Spleen (tissue), 11 donors: ENCODE measurements around the gene BTG3. TPM values are rescaled to one million over a fixed set of nuclear protein-coding genes. Genes with fewer than 3 reads are reported as not detected.

Experiments
- DNase-seq: peaks from one replicate; pipeline ENCODE4 v3.0.0-alpha.2; 2020
- H3K27ac ChIP-seq, 8 donors: fragments of 200-600 bp; sonication (generic) in 7 of 8; 1 replicate in 4 of 8; 2 replicates in 4 of 8; pipeline versions ENCODE4 v1.5.0 to v1.8.0; 2016 to 2021; ENCODE audit warnings: inconsistent platforms in 4 of 8, mild to moderate bottlenecking in 4 of 8, moderate library complexity in 1 of 8
- H3K27me3 ChIP-seq, 7 donors: fragments of 200-600 bp; sonication (generic) in 6 of 7; replicated peaks in 1 of 7; 1 replicate in 4 of 7; 2 replicates in 3 of 7; pipeline versions ENCODE4 v1.5.0 to v1.8.0; 2016 to 2021; ENCODE audit warnings: inconsistent platforms in 3 of 7, mild to moderate bottlenecking in 1 of 7
- H3K36me3 ChIP-seq, 6 donors: fragments of 200-600 bp; sonication (generic) in 5 of 6; 1 replicate in 4 of 6; 2 replicates in 2 of 6; pipeline versions ENCODE4 v1.5.0 to v1.8.0; 2016 to 2021; ENCODE audit warnings: inconsistent platforms in 2 of 6
- H3K4me1 ChIP-seq, 6 donors: fragments of 200-600 bp; sonication (generic) in 5 of 6; 1 replicate in 3 of 6; 2 replicates in 3 of 6; pipeline versions ENCODE4 v1.5.0 to v1.8.0; 2016 to 2021; ENCODE audit warnings: inconsistent platforms in 3 of 6
- H3K4me3 ChIP-seq, 8 donors: fragments of 200-600 bp; sonication (generic) in 7 of 8; 1 replicate in 4 of 8; 2 replicates in 4 of 8; pipeline versions ENCODE4 v1.5.0 to v1.8.0; 2016 to 2021; ENCODE audit warnings: inconsistent platforms in 4 of 8, mild to moderate bottlenecking in 4 of 8, moderate library complexity in 2 of 8
- H3K9me3 ChIP-seq, 8 donors: fragments of 200-600 bp; sonication (generic) in 7 of 8; 1 replicate in 4 of 8; 2 replicates in 4 of 8; pipeline versions ENCODE4 v1.5.0 to v1.8.0; 2016 to 2021; ENCODE audit warnings: inconsistent platforms in 4 of 8
- CTCF ChIP-seq, 11 experiments: fragments of 200-600 bp in 7 of 11; fragments of 450-650 bp in 4 of 11; sonication (generic) in 4 of 11; IDR thresholded peaks in 8 of 11; conservative IDR thresholded peaks in 3 of 11; 1 replicate in 7 of 11; 2 replicates in 4 of 11; pipeline versions ENCODE4 v1.4.0 to v1.8.0; 2016 to 2021; ENCODE audit warnings: antibody characterized with exemption in 11 of 11, inconsistent platforms in 4 of 11, mild to moderate bottlenecking in 1 of 11
- POLR2A ChIP-seq, 3 donors: fragments of 450-650 bp; IDR thresholded peaks; one replicate each; pipeline ENCODE4 v1.5.1; 2017; ENCODE audit warnings: antibody characterized with exemption in 3 of 3, mild to moderate bottlenecking in 1 of 3
- POLR2AphosphoS5 ChIP-seq, 3 donors: sonication (generic); formaldehyde crosslinking; IDR thresholded peaks; one replicate each; pipeline ENCODE4 v1.5.1; 2017; ENCODE audit warnings: antibody characterized with exemption in 3 of 3
- WGBS, 5 donors: extraction: QIAGEN DNeasy Blood & Tissue Kit in 3 of 5; methylation state at CpG; one replicate each; pipeline versions ENCODE4 v1.1.5 to v1.1.7; 2013 to 2018; 5-methylcytosine and 5-hydroxymethylcytosine counted together
- intact Hi-C: fragments of 100-400 bp; cut with DNase I; formaldehyde crosslinking; loops from one replicate; pipeline ENCODE4 v1.15.0; 2023; ENCODE audit warnings: low total_unique reads
- polyA plus RNA-seq, 3 donors: library from polyadenylated mRNA; stranded (reverse); fragments of 200-250 nt; gene quantifications; one replicate each; pipeline ENCODE4 v1.2.1, GENCODE V29; 2013
- total RNA-seq, 7 donors: library from RNA; depleted of rRNA in 3 of 7; stranded (reverse); fragments of >200 nt in 3 of 7; fragmentation: NEBNext Ultra II Directional in 4 of 7; extraction: Animal tissue kit (Norgen Biotek cat#: 25700) in 4 of 7; gene quantifications; one replicate each; pipeline versions ENCODE4 v1.1.0 to v1.2.1, GENCODE V29; 2016 to 2021
- donor health status: healthy with polysubstance abuse.
- donor health status: DM: no; HTN: no; CAD: no; lungs with moderate emphysema.
- donor health status: DM: no; HTN: no; CAD: no.
- donor health status: Bipolar disorder and iron deficiency.
- donor health status: healthy.
- donor health status: DM: no; HTN: no; CAD: no.
- donor health status: DM: yes; HTN: yes; CAD: no.

Gene BTG3
- total and polyA plus RNA-seq, 10 donors, result 10.9 to 31.7 (median 17.6) TPM

DNA sequence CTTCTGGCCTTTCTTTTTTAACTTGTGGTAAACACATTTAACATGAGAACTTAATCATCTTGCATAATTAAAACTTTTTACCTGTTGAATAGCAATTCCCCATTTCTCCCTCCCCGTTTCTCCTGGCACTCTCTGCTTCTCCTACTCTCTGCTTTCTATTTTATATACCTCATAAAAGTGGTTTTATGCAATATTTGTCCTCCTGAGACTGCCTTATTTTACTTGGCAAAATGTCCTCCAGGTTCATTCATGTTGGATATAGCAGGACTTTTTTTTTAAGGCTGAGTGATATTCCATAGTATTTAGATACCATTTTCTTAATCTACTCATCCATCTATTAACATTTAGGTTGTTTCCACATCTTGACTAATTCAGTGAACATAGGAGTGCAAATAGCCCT lies 35.0 kb downstream of the BTG3 start:
- intact Hi-C loops, result no loop called here
- no peak for TF ChIP-seq POLR2AphosphoS5 (IDR thresholded peaks at IDR 0.05)
- no peak for TF ChIP-seq POLR2A (IDR thresholded peaks at IDR 0.05)
- no peak for TF ChIP-seq CTCF (IDR thresholded peaks at IDR 0.05 in 8 of 11, conservative IDR thresholded peaks at IDR 0.05 in 3 of 11)
- no peak for DNase-seq
- Histone ChIP-seq H3K4me3 (no peak overlapping the region), H3K4me1 (no peaks in the 10 kb centered on the region), H3K9me3 (no peaks in the 10 kb centered on the region), H3K36me3 (no peaks in the 10 kb centered on the region), H3K27ac (no peak overlapping the region), H3K27me3 (peaks cover 0 to 5% (median 0%) of the 10 kb centered on the region in 7 donors)
- 82 to 96% (median 90%) methylated on average over 1 of the region's 1 CpG for WGBS, 5 donors

DNA sequence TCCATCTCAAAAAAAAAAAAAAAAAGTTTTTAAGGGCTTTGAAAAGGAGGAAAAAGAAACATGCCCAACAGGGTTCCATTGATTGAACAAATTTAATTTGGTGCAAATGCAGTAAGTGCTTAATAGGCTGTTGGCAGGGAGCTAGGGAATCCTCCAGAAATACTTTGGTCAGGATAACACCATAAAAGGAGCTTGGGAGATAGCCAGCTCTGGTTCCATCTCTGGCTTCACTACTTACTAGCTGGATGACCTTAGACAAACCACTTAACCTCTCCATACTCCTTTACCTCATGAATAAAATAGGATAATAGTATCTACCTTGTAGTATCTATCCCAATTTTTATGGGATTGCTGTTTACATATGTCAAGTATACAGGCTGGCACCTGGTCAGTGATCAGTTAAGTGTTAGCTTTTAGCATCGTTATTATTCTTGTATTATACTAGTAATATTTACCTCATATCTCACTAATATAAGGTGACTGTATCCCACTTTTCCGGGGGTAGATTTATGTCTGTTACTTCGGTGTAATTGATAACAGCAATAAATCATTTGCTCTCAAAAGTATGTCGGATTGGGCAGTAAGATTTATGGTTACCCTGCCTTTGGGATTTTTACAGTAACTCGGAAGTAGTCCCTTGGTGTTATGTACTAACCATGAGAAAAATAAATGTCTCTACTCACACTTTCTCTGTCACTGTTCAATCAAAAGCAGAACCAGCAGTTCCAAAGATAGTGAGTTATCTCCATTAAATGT lies 36.4 kb downstream of the BTG3 start:
- Histone ChIP-seq H3K9me3 (no peaks in the 10 kb centered on the region), H3K27ac (no peak overlapping the region), H3K4me1 (no peaks in the 10 kb centered on the region), H3K4me3 (no peak overlapping the region), H3K27me3 (peaks cover 0 to 5% (median 0%) of the 10 kb centered on the region in 7 donors), H3K36me3 (no peaks in the 10 kb centered on the region)
- WGBS, 5 donors, result 58 to 74% (median 66%) methylated on average over 5 of the region's 5 CpGs
- TF ChIP-seq POLR2A (IDR thresholded peaks at IDR 0.05) (no peak), POLR2AphosphoS5 (IDR thresholded peaks at IDR 0.05) (no peak), CTCF (IDR thresholded peaks at IDR 0.05 in 8 of 11, conservative IDR thresholded peaks at IDR 0.05 in 3 of 11) (no peak)
- DNase-seq, result no peak
- intact Hi-C loops, result no loop called here

GRCh38 chr21:17575076-17575475 lies 37.6 kb downstream of the BTG3 start:
- DNase-seq, result no peak
- Histone ChIP-seq H3K27ac (no peak overlapping the region), H3K36me3 (no peaks in the 10 kb centered on the region), H3K4me3 (no peak overlapping the region), H3K9me3 (no peaks in the 10 kb centered on the region), H3K4me1 (no peaks in the 10 kb centered on the region), H3K27me3 (peaks cover 0 to 5% (median 0%) of the 10 kb centered on the region in 7 donors)
- 83 to 90% (median 89%) methylated on average over 5 of the region's 5 CpGs for WGBS, 5 donors
- intact Hi-C loops, result no loop called here
- TF ChIP-seq CTCF (IDR thresholded peaks at IDR 0.05 in 8 of 11, conservative IDR thresholded peaks at IDR 0.05 in 3 of 11), result no peak
- TF ChIP-seq POLR2AphosphoS5 (IDR thresholded peaks at IDR 0.05), result no peak
- TF ChIP-seq POLR2A (IDR thresholded peaks at IDR 0.05), result no peak

DNA sequence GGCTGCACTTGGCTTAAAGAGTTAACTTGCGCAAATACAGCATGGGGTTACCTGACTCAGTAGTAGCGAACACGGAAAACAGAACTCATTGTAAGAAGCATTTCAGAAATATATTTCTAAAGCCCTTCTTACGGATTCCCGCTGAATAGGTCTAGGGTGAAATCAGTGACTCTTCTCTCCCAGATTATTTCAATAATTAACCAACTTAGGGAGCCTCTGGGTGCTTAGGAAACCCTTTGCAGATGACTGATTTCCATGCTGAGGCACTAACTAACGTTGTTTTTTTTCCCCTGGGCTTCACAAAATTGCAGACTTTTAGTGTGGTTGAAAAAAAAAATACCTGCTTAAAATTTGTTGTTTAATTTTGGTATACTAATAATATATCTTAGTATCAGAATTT lies 40.3 kb downstream of the BTG3 start:
- DNase-seq, result no peak
- Histone ChIP-seq H3K27me3 (peaks cover 0 to 5% (median 0%) of the 10 kb centered on the region in 7 donors), H3K36me3 (no peaks in the 10 kb centered on the region), H3K4me3 (no peak overlapping the region), H3K4me1 (no peaks in the 10 kb centered on the region), H3K9me3 (no peaks in the 10 kb centered on the region), H3K27ac (no peak overlapping the region)
- WGBS, 5 donors, result 68 to 89% (median 81%) methylated on average over 6 of the region's 6 CpGs
- intact Hi-C loops, result no loop called here
- TF ChIP-seq POLR2AphosphoS5 (IDR thresholded peaks at IDR 0.05) (no peak), POLR2A (IDR thresholded peaks at IDR 0.05) (no peak), CTCF (IDR thresholded peaks at IDR 0.05 in 8 of 11, conservative IDR thresholded peaks at IDR 0.05 in 3 of 11) (no peak)
